GM21737 (cell line): ENCODE results near the gene CD70.
"Not testable (repeated sequence)": the region's sequence is repeated elsewhere in the genome, so short reads cannot be mapped to it uniquely, and the experiment has no call there.

Experiments used
- ATAC-seq: cut with Tn5 transposase; IDR thresholded peaks from one replicate; pipeline ENCODE4 v1.9.1; 2021; ENCODE audit warnings: mild to moderate bottlenecking, moderate library complexity; ENCODE audit not compliant: unreplicated experiment

The CD70 gene

DNA sequence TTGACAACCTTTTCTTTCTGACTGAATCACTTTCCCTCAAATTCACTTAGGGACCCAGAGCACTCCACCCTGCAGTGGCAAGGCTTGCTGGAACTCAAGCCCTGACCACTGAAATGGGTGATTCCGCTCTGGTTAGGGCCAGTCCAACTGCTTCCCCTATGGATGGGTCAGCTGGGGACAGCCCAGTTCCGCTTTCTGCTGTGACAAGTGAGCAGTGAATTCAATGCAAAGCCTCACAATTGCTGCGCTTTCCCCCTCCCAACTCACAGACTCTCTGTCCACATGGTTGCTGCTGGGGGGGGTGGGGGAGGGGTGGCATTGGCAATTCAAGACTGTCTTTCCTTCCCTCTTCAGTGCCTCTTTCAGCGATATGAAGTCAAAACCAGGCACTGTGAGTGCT lies 18.7 kb downstream of the CD70 start:
- ATAC-seq: no peak

DNA sequence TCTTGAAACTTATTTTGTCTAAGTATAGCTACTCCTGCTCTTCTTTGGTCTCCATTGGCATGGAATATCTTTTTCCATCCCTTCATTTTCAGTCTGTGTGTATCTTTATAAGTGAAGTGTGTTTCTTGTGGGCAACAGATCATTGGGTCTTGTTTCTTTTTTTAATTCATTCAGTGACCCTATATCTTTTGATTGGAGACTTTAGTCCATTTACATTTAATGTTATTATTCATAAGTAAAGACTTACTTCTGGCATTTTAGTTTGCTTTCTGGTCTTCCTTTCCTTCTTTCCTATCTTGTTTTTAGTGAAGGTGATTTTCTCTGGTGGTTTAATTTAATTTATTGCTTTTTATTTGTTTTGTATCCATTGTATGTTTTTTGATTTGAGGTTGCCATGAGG lies 19.8 kb downstream of the CD70 start:
- no peak for ATAC-seq

DNA sequence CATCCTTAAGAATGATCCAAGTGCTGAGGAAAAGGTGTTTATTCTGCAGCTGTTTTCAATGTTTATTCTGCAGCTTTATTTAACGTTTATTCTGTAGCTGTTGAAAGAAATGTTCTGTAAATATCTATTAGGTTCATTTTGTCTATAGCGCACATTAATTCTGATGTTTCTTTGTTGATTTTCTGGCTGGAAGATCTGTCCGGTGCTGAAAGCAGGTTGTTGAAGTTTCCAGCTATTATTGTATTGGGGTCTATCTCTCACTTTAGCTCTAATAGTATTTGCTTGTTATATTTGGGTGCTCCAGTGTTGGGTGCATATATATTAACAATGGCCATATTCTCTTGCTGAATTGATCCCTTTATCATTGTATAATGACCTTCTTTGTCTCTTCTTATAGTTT lies 20.2 kb downstream of the CD70 start:
- no peak for ATAC-seq

- no peak for ATAC-seq
These were observed 22.1 kb downstream of the CD70 start for GRCh38 chr19:6568816-6569215.

DNA sequence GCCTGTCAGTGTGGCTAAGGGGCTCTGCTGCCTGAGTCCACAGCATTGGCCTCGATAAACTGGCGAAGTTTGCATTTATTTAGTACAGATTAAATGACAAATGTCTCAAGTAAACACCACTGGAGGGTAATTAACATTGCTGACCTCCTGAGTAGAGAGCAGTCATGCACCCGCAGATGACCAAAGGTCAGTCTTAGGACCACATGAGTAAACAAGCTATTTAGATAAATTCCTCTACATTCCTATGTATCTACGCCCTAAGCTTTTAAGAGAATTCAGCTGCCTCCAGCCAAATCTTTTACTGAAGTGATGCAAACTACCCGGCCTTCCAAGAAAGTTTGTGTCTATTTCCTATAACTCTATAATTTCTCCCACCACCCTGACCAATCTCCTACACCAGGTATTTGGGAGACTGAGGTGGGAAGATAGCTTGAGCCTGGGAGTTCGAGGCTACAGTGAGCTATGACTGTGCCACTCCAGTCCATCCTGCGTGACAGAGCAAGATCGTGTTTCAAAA lies 22.9 kb downstream of the CD70 start:
- ATAC-seq: no peak

- ATAC-seq: not testable (repeated sequence)
These were observed 24.2 kb downstream of the CD70 start for GRCh38 chr19:6566727-6567126.

GRCh38 chr19:6564393-6564792 lies 26.6 kb downstream of the CD70 start:
- ATAC-seq: no peak

DNA sequence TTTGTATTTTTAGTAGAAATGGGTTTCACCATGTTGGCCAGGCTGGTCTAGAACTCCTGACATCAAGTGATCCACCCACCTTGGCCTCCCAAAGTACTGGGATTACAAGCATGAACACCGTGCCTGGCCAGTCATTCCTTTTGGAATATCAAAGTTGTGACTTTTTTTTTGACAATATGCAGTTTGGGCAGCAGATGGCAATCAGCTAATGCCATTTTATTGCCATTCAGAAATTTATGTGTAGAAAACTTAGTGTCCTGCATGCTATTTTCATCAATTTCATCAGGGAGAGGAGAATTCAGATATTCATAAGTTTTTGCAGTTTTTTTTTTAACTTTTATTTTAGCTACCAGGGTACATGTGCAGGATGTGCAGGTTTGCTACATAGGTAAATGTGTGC lies 28.5 kb downstream of the CD70 start:
- not testable (repeated sequence) for ATAC-seq

- ATAC-seq: no peak
These were observed 34.3 kb downstream of the CD70 start for GRCh38 chr19:6556480-6557195.

GRCh38 chr19:6556043-6556449 lies 34.9 kb downstream of the CD70 start:
- no peak for ATAC-seq

DNA sequence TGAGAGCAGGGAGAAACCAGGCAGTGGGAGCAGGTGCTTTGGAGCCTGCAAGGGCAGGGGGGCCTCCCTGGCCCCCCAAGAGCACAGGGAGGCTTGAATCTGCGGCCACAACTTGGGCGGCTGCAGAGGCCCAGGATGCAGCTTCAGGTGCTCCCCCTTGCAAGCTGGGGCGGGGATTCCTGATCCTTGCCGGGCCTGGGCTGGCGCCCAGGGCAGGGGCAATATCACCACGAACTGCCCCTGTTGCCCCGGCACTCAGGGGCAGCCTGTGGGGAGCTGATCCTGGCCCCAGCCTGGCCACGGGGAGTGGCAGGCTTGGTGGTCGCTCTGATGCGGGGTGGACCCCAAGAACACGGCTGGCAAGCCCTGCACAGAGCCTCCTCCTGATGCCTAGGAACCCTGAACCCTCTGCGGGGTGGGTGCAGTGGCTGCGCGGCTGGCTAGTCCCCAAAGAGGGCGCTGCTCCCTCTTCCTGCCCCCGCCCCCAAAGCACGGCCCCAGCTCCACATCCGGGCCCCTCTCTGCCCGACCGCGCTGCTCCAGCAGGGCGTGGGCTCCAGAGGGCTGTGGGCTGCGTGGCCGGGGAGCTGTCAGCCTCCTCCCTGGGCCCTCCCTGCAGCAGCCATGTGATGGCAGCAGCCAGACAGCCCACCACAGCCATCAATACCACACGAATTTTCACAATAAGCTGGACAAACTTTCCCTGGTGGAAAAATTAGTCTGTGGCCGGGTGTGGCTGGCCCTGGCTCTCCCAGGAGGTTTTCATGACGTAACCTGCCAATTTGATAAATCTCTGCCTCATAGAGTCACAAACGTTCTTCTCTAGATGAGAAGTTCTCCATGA lies 39.1 kb downstream of the CD70 start:
- ATAC-seq: no peak

GRCh38 chr19:6551091-6551490 lies 39.9 kb downstream of the CD70 start:
- ATAC-seq: no peak

DNA sequence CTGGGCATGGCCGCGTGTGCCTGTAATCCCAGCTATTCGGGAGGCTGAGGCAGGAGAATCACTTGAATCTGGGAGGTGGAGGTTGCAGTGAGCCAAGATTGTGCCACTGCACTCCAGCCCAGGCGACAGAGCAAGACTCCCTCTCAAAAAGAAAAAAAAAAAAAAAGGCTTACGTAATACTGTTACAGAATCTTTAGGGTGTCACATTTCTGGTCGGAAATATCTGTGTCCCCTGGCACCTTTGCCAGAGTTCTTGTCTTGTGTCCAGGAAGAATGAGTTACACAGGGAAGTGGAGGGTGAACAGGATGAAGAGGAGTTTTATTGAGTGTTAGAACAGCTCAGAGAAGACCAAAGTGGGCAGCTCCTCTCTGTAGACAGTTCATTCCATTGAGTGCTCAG lies 40.3 kb downstream of the CD70 start:
- ATAC-seq: not testable (repeated sequence)

- ATAC-seq: no peak
These were observed 47.0 kb downstream of the CD70 start for GRCh38 chr19:6543866-6544347.

DNA sequence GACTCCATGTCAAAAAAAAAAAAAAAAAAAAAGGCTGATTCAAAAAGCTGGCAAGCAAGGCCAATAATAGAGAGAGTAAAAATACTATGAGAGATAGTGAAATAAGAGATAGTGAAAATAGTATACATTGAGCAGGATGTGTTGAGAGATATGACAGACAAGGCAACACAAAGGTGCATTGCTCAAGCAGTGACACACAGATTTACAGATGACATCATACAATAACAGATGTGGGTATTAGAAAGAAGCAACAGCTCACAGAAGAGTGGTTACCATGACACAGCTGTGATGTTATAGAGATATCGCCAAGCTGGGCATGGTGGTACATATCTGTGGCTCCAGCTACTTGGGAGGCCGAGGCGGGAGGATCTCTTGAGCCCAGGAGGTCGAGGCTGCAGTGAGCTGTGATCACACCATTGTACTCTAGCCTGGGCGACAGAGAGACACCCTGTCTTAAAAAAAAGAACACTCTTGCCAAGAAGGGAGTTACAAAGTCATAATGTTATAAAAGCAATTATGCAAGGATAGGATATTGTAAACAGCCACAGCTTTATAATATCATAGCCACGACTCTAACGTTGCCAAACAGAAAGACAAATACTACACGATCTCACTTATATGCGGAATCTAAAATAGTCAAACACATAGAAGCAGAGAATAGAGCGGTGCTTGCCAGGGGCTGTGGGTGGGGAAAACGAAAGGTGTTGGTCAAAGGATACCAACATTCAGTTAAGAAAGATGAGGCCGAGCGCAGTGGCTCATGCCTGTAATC lies 49.8 kb downstream of the CD70 start:
- ATAC-seq: no peak

- ATAC-seq: no peak
These were observed 51.4 kb downstream of the CD70 start for GRCh38 chr19:6539514-6539913.
